Breast epithelium (tissue), 4 donors: ENCODE measurements around the gene UBR3. TPM values are rescaled to one million over a fixed set of nuclear protein-coding genes. Genes with fewer than 3 reads are reported as not detected.

ENCODE experiments used
- DNase-seq, 2 donors: peaks; one replicate each; pipeline ENCODE4 v3.0.0-alpha.2; 2019; ENCODE audit warnings: low spot score in 2 of 2
- H3K27ac ChIP-seq, 2 donors: fragments of 200-600 bp; sonication (generic) in 1 of 2; one replicate each; pipeline ENCODE4 v1.5.1; 2016 to 2019; ENCODE audit warnings: mild to moderate bottlenecking in 1 of 2
- H3K27me3 ChIP-seq, 2 donors: fragments of 200-600 bp; sonication (generic) in 1 of 2; one replicate each; pipeline versions ENCODE4 v1.5.1 to v1.6.0; 2017 to 2019; ENCODE audit warnings: control low read depth in 1 of 2, mild to moderate bottlenecking in 1 of 2
- H3K36me3 ChIP-seq: fragments of 200-600 bp; one replicate; pipeline ENCODE4 v1.5.1; 2019
- H3K4me1 ChIP-seq, 2 donors: fragments of 200-600 bp; sonication (generic); one replicate each; pipeline ENCODE4 v1.5.1; 2016 to 2019; ENCODE audit warnings: control low read depth in 1 of 2
- H3K4me3 ChIP-seq, 3 donors: fragments of 200-600 bp; sonication (generic); 1 replicate in 2 of 3; 2 replicates in 1 of 3; pipeline ENCODE4 v1.5.1; 2016 to 2019; ENCODE audit warnings: mild to moderate bottlenecking in 3 of 3, moderate library complexity in 2 of 3
- H3K9me3 ChIP-seq, 2 donors: fragments of 200-600 bp; sonication (generic) in 1 of 2; one replicate each; pipeline ENCODE4 v1.5.1; 2016 to 2019; ENCODE audit warnings: control low read depth in 1 of 2
- CTCF ChIP-seq, 3 donors: fragments of 450-650 bp; IDR thresholded peaks; one replicate each; pipeline ENCODE4 v1.5.1; 2016 to 2017; ENCODE audit warnings: antibody characterized with exemption in 3 of 3, mild to moderate bottlenecking in 3 of 3, moderate library complexity in 3 of 3
- POLR2A ChIP-seq: fragments of 450-650 bp; IDR thresholded peaks from one replicate; pipeline ENCODE4 v1.6.1; 2016; ENCODE audit warnings: antibody characterized with exemption, mild to moderate bottlenecking, moderate library complexity
- POLR2AphosphoS5 ChIP-seq, 3 donors: sonication (generic); formaldehyde crosslinking; IDR thresholded peaks; one replicate each; pipeline ENCODE4 v1.6.1; 2017; ENCODE audit warnings: antibody characterized with exemption in 3 of 3
- intact Hi-C: fragments of 100-400 bp; cut with DNase I; formaldehyde crosslinking; loops from one replicate; pipeline ENCODE4 v1.15.1; 2023; ENCODE audit warnings: low total_unique reads
- total RNA-seq, 3 donors: library from RNA; depleted of rRNA; stranded (reverse); fragments of >200 nt; gene quantifications; one replicate each; pipeline ENCODE4 v1.1.0, GENCODE V29; 2016

UBR3 gene
- total RNA-seq, 3 donors from 2014 or later = 75.7 to 110 (median 108) TPM

GRCh38 chr2:169966454-169966853, 139.2 kb downstream of the UBR3 start:
- H3K27me3 ChIP-seq = no peaks in the 10 kb centered on the region
- no peaks in the 10 kb centered on the region for H3K36me3 ChIP-seq
- TF ChIP-seq POLR2AphosphoS5 (IDR thresholded peaks at IDR 0.05) (no peak), CTCF (IDR thresholded peaks at IDR 0.05) (no peak), POLR2A (no peak)
- no peaks in the 10 kb centered on the region for H3K4me1 ChIP-seq
- no peak for DNase-seq
- peaks cover 0 to 5% of the 10 kb centered on the region in 2 donors for H3K9me3 ChIP-seq
- no peak overlapping the region for H3K4me3 ChIP-seq
- intact Hi-C loops = no loop called here
- no peak overlapping the region for H3K27ac ChIP-seq

DNA sequence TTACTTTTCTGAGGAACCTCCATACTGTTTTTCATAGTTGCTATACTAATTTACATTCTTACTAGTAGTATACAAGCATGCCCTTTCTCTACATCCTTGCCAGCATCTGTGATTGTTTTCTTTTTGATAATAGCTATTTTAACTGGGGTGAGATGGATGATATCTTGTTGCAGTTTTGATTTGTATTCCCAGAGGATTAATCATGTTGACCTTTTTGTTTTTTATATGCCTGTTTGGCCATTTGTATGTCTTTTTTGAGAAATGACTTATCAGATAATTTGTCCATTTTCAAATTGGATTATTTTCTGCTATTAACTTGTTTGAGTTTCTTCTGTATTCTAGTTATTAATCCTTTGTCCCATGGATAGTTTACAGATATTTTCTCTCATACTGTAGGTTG, 141.5 kb downstream of the UBR3 start:
- no peaks in the 10 kb centered on the region for H3K36me3 ChIP-seq
- DNase-seq = no peak
- H3K27ac ChIP-seq = no peak overlapping the region
- no peaks in the 10 kb centered on the region for H3K27me3 ChIP-seq
- no peaks in the 10 kb centered on the region for H3K4me1 ChIP-seq
- TF ChIP-seq POLR2A = no peak
- TF ChIP-seq POLR2AphosphoS5 (IDR thresholded peaks at IDR 0.05) = no peak
- TF ChIP-seq CTCF (IDR thresholded peaks at IDR 0.05) = no peak
- H3K4me3 ChIP-seq = no peak overlapping the region
- H3K9me3 ChIP-seq = peaks cover 0 to 5% of the 10 kb centered on the region in 2 donors
- intact Hi-C loops = no loop called here

DNA sequence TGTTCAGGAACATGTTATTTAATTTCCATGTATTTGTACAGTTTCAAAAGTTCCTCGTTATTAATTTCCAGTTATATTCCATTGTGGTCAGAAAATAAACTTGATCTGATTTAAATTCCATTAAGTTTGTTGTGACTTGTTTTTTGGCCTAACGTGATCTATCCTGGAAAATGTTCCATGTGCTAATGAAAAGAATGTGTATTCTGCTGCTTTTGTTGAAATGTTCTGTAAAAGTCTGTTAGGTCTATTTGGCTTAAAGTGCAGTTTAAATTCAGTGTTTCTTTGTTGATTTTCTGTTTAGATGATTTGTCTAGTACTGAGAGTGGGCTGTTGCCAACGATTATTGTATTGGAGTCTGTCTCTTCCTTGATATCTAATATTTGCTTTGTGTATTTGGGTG, 148.0 kb downstream of the UBR3 start:
- no peak for DNase-seq
- H3K9me3 ChIP-seq = peaks cover 0 to 17% of the 10 kb centered on the region in 2 donors
- no peak overlapping the region for H3K4me3 ChIP-seq
- H3K27ac ChIP-seq = no peak overlapping the region
- intact Hi-C loops = no loop called here
- TF ChIP-seq POLR2A (no peak), CTCF (IDR thresholded peaks at IDR 0.05) (no peak), POLR2AphosphoS5 (IDR thresholded peaks at IDR 0.05) (no peak)
- H3K27me3 ChIP-seq = no peaks in the 10 kb centered on the region
- no peaks in the 10 kb centered on the region for H3K36me3 ChIP-seq
- H3K4me1 ChIP-seq = no peaks in the 10 kb centered on the region

DNA sequence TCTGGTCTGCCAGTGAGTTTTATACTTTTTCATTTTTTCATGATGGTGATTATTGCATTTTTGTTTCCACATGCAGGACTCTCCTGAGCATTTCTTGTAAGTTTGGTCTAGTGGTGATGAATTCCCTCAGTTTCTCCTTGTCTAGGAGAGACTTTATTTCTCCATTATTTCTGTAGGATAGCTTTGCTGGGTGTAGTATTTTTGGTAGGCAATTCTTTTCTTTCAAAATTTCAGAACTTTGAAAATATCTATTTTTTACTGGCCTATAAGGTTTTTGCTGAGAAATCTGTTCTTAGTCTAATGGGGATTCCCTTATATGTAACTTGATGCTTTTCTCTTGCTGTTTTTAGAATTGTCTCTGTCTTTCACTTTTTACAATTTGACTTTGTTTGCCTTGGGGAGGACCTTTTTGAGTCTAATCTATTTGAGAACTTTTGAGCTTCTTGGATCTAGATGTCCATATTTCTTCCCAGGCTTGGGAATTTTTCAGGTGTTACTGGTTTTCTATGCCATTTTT, 149.1 kb downstream of the UBR3 start:
- no peak for DNase-seq
- Histone ChIP-seq H3K36me3 (no peaks in the 10 kb centered on the region), H3K4me1 (no peaks in the 10 kb centered on the region), H3K27me3 (no peaks in the 10 kb centered on the region), H3K4me3 (no peak overlapping the region), H3K9me3 (peaks cover 0 to 17% of the 10 kb centered on the region in 2 donors), H3K27ac (no peak overlapping the region)
- intact Hi-C loops = no loop called here
- TF ChIP-seq CTCF (IDR thresholded peaks at IDR 0.05) (no peak), POLR2AphosphoS5 (IDR thresholded peaks at IDR 0.05) (no peak), POLR2A (no peak)

- Histone ChIP-seq H3K9me3 (peaks cover 0 to 17% of the 10 kb centered on the region in 2 donors), H3K36me3 (no peaks in the 10 kb centered on the region), H3K4me1 (no peaks in the 10 kb centered on the region), H3K4me3 (no peak overlapping the region), H3K27ac (no peak overlapping the region), H3K27me3 (no peaks in the 10 kb centered on the region)
- intact Hi-C loops = no loop called here
- TF ChIP-seq POLR2A (no peak), POLR2AphosphoS5 (IDR thresholded peaks at IDR 0.05) (no peak), CTCF (IDR thresholded peaks at IDR 0.05) (no peak)
- DNase-seq = no peak
These were observed 150.3 kb downstream of the UBR3 start for GRCh38 chr2:169977530-169977929.
